GM10266 (cell line): ENCODE measurements around the gene PGAP6.
"Not testable (repeated sequence)": the region's sequence is repeated elsewhere in the genome, so short reads cannot be mapped to it uniquely, and the experiment has no call there.

Experiments
- DNase-seq: peaks from one replicate; pipeline ENCODE4 v3.0.0; 2012; ENCODE audit errors: extremely low spot score
- CTCF ChIP-seq: IDR thresholded peaks from 2 replicates; pipeline ENCODE4 v1.5.1; 2012; ENCODE audit warnings: mild to moderate bottlenecking, low read depth; ENCODE audit not compliant: control insufficient read depth, insufficient read depth; ENCODE audit errors: missing control alignments

PGAP6 gene

GRCh38 chr16:392450-393030 lies 10.8 kb upstream of the PGAP6 start:
- no peak for DNase-seq
- no peak for TF ChIP-seq CTCF

GRCh38 chr16:391885-392335 lies 10.1 kb upstream of the PGAP6 start:
- TF ChIP-seq CTCF, result peak; percentile 81
- no peak for DNase-seq

- TF ChIP-seq CTCF, result no peak
- DNase-seq, result no peak
Observed at GRCh38 chr16:389352-389751, 7.6 kb upstream of the PGAP6 start.

GRCh38 chr16:387761-388666 lies 6.2 kb upstream of the PGAP6 start:
- not testable (repeated sequence) for DNase-seq

- TF ChIP-seq CTCF, result no peak
- DNase-seq, result no peak
Observed at GRCh38 chr16:386641-387156, 4.9 kb upstream of the PGAP6 start.

- DNase-seq, result no peak
- no peak for TF ChIP-seq CTCF
Observed at GRCh38 chr16:383326-384051, 1.7 kb upstream of the PGAP6 start.

GRCh38 chr16:381012-381788 lies 578 bp downstream of the PGAP6 start:
- DNase-seq, result no peak
- TF ChIP-seq CTCF, result no peak
